ENCODE data around the gene AMACR. TPM values are rescaled to one million over a fixed set of nuclear protein-coding genes. Genes with fewer than 3 reads are reported as not detected.

The AMACR gene
- total and polyA plus RNA-seq, 2 of the 13 experiments (the other 11 are each of a cell fraction or from before 2014, with no cell fraction given), result 8.9 to 19.7 TPM

- TF ChIP-seq TRIM22 (IDR thresholded peaks at IDR 0.05), result no peak
- TF ChIP-seq HNF4A (CRISPR knock-in tag; IDR thresholded peaks at IDR 0.05), result peak; percentile 92
- no peak for TF ChIP-seq ZNF180 (CRISPR knock-in tag; IDR thresholded peaks at IDR 0.05; ENCODE audit: borderline replicate concordance, low read depth)
- TF ChIP-seq ZNF431 (CRISPR knock-in tag; IDR thresholded peaks at IDR 0.05; ENCODE audit: borderline replicate concordance, low read depth), result no peak
- no peak for TF ChIP-seq HHEX (CRISPR knock-in tag; IDR thresholded peaks at IDR 0.05)
- peak; percentile 96 for TF ChIP-seq KDM5B (CRISPR knock-in tag; IDR thresholded peaks at IDR 0.05; ENCODE audit: borderline replicate concordance)
- TF ChIP-seq CSRNP2 (CRISPR knock-in tag; conservative IDR thresholded peaks at IDR 0.05; ENCODE audit: low read depth), result no peak
- no peak for TF ChIP-seq SKIL (CRISPR knock-in tag; IDR thresholded peaks at IDR 0.05; ENCODE audit: borderline replicate concordance)
- TF ChIP-seq MAZ (IDR thresholded peaks at IDR 0.05; ENCODE audit: borderline replicate concordance, low read depth, low read length), result no peak
- peak; percentile 86; the same call in 1 of the 2 replicates for TF ChIP-seq MAZ (CRISPR knock-in tag; IDR thresholded peaks at IDR 0.05; ENCODE audit: low read depth)
- no peak for TF ChIP-seq NR1H2 (CRISPR knock-in tag; IDR thresholded peaks at IDR 0.05; ENCODE audit: borderline replicate concordance, low read depth)
- peak; percentile 80 for TF ChIP-seq ZNF574 (CRISPR knock-in tag; IDR thresholded peaks at IDR 0.05)
- TF ChIP-seq STAT6 (CRISPR knock-in tag; IDR thresholded peaks at IDR 0.05; ENCODE audit: borderline replicate concordance), result peak; percentile 18; the same call in 1 of the 2 replicates
- no peak for TF ChIP-seq IKZF1 (IDR thresholded peaks at IDR 0.05)
- peak; percentile 95 for TF ChIP-seq NRL (CRISPR knock-in tag; IDR thresholded peaks at IDR 0.05; ENCODE audit: borderline replicate concordance)
- TF ChIP-seq EEA1 (CRISPR knock-in tag; IDR thresholded peaks at IDR 0.05; ENCODE audit: borderline replicate concordance), result peak; percentile 72; the same call in 1 of the 2 replicates
These were observed at the start of gene AMACR (continued) for GRCh38 chr5:34007621-34008600.
